Measurements from ENCODE around the gene ZNF57. TPM values are rescaled to one million over a fixed set of nuclear protein-coding genes. Genes with fewer than 3 reads are reported as not detected.

The ZNF57 gene
- total RNA-seq (2022), result 4.8 and 5.5 TPM in 2 replicates
- percentile 55 among the genes with signal in this experiment for Bru-seq, nascent RNA
- percentile 52 among the genes with signal in this experiment for BruChase-seq, experiment 1, labeled RNA remaining after a 6-hour chase
- percentile 46 among the genes with signal in this experiment for BruChase-seq, experiment 2, labeled RNA remaining after a 2-hour chase
- long read RNA-seq, transcript ZNF57-201 (4 exons, 2,003 nt), result major isoform, 10 of 11 reads
- long read RNA-seq, partial matches to known transcripts, result 0 of 11 reads
- long read RNA-seq, other reads (novel, unspliced or antisense), result 1 of 11 reads

DNA sequence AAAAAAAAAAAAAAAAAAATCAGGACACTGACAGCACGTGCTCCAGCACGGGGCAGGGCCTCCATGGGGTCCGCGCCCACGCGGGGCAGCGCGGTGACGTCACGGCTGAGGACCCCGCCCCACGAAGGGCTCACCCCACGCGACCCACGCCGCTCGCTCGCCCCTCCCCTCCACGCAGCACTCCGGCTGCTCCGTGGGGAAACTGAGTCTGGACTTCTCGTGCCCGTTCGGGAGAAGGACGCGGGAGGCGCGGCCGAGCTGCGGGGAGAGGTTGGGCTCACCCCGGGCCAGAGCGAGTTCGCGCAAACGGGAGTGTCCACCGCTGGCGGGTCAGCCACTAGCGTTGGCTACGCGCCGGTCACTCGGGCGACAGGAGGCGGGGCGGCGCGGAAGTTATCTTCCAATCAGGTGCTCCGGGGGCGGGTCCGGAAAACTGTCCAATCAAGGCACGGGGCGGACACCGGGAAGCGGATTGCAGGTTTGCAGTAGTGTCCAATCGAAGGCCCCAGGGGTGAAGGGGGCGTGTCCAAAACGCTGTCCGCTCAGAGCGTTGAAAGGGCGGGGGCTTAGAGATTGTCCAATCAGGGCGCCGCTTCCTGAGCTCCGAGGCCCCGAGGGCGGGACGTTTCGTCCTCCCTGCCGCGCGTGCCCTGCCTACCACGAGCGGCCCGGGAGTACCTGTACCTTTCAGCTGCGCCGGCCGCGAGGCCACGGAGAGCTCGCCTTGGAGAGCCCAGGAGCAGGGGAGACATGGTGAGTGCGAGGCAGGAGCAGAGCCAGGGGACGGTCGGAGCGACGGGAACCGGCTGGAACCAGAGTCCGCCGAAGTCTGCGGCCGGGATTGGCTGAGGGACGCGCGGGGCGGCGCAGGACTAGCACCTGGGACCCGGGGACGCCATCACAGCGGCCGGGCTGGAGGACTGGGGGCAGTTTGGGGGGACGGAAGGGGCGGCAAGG, at the start of gene ZNF57:
Gene ZNF57, plus strand, starts transcription at position 633 of the 957 bp plus-strand sequence. Its CDS starts 118 bp downstream, at position 751.
- peaks cover 8% of the 10 kb centered on the region for H3K36me3 Mint-ChIP-seq (ENCODE audit: insufficient read depth, unreplicated experiment)
- DNase-seq (ENCODE audit: unreplicated experiment), result peak; percentile 100
- ChIA-PET CTCF (interaction anchor here (1.2 to 1.6 kb wide), 2 partner anchors 14 to 50 kb away, joined by 4 to 7 read pairs; no protein-coding TSS in a partner anchor), POLR2A (interaction anchor here (0.7 to 3.6 kb wide), 25 partner anchors 8 to 1502 kb away, joined by 3 to 51 read pairs (median 5); partner anchors contain the start of genes CHAF1A, GADD45B, SGTA and THOP1)
- intact Hi-C loops (cut with micrococcal nuclease), result no loop called here
- H3K27ac Mint-ChIP-seq (ENCODE audit: low read depth, unreplicated experiment), result peak within 1 kb of the TSS; percentile 94
- no peaks in the 10 kb centered on the region for H3K27me3 Mint-ChIP-seq (ENCODE audit: insufficient read depth, unreplicated experiment)
- H3K9me3 Mint-ChIP-seq (ENCODE audit: unreplicated experiment), result no peaks in the 10 kb centered on the region
- H3K4me3 Mint-ChIP-seq (ENCODE audit: unreplicated experiment), result peak within 1 kb of the TSS; percentile 94
- BruUV-seq (replicated peaks), result no TSS peak
- peaks cover 19% of the 10 kb centered on the region for H3K4me1 Mint-ChIP-seq (ENCODE audit: insufficient read depth, unreplicated experiment)
- TF ChIP-seq, protein P1, sequence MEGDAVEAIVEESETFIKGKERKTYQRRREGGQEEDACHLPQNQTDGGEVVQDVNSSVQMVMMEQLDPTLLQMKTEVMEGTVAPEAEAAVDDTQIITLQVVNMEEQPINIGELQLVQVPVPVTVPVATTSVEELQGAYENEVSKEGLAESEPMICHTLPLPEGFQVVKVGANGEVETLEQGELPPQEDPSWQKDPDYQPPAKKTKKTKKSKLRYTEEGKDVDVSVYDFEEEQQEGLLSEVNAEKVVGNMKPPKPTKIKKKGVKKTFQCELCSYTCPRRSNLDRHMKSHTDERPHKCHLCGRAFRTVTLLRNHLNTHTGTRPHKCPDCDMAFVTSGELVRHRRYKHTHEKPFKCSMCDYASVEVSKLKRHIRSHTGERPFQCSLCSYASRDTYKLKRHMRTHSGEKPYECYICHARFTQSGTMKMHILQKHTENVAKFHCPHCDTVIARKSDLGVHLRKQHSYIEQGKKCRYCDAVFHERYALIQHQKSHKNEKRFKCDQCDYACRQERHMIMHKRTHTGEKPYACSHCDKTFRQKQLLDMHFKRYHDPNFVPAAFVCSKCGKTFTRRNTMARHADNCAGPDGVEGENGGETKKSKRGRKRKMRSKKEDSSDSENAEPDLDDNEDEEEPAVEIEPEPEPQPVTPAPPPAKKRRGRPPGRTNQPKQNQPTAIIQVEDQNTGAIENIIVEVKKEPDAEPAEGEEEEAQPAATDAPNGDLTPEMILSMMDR (IDR thresholded peaks at IDR 0.05; ENCODE audit: unreplicated experiment), result no peak

- Mint-ChIP-seq H3K4me3 (ENCODE audit: unreplicated experiment) (no peak overlapping the region), H3K9me3 (ENCODE audit: unreplicated experiment) (peaks cover 31% of the 10 kb centered on the region), H3K27me3 (ENCODE audit: insufficient read depth, unreplicated experiment) (no peaks in the 10 kb centered on the region), H3K4me1 (ENCODE audit: insufficient read depth, unreplicated experiment) (no peaks in the 10 kb centered on the region), H3K27ac (ENCODE audit: low read depth, unreplicated experiment) (no peak overlapping the region), H3K36me3 (ENCODE audit: insufficient read depth, unreplicated experiment) (peaks cover 47% of the 10 kb centered on the region)
- ChIA-PET POLR2A (no interaction called here), CTCF (no interaction called here)
- TF ChIP-seq, protein P1 (IDR thresholded peaks at IDR 0.05; ENCODE audit: unreplicated experiment), result no peak
- intact Hi-C loops (cut with micrococcal nuclease), result no loop called here
- no TSS peak for BruUV-seq (replicated peaks)
- no peak for DNase-seq (ENCODE audit: unreplicated experiment)
Measured at GRCh38 chr19:2852598-2852997, 48.1 kb upstream of the ZNF57 start.

DNA sequence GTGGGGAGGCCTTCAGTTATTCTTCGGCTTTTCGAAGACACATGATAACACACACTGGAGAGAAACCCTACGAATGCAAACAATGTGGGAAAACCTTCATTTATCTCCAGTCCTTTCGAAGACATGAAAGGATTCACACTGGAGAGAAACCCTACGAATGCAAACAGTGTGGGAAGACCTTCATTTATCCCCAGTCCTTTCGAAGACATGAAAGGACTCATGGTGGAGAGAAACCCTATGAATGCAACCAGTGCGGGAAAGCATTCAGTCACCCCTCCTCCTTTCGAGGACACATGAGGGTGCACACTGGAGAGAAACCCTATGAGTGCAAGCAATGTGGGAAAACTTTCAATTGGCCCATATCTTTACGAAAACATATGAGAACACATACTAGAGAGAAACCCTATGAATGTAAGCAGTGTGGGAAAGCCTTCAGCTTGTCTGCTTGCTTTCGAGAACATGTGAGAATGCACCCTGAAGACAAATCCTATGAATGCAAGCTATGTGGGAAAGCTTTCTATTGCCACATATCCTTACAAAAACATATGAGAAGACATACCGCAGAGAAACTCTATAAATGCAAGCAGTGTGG, 47.6 kb upstream of the ZNF57 start:
- peaks cover 31% of the 10 kb centered on the region for H3K9me3 Mint-ChIP-seq (ENCODE audit: unreplicated experiment)
- H3K4me1 Mint-ChIP-seq (ENCODE audit: insufficient read depth, unreplicated experiment), result no peaks in the 10 kb centered on the region
- peaks cover 47% of the 10 kb centered on the region for H3K36me3 Mint-ChIP-seq (ENCODE audit: insufficient read depth, unreplicated experiment)
- POLR2A ChIA-PET, result no interaction called here
- no peaks in the 10 kb centered on the region for H3K27me3 Mint-ChIP-seq (ENCODE audit: insufficient read depth, unreplicated experiment)
- no peak overlapping the region for H3K4me3 Mint-ChIP-seq (ENCODE audit: unreplicated experiment)
- TF ChIP-seq, protein P1 (IDR thresholded peaks at IDR 0.05; ENCODE audit: unreplicated experiment), result no peak
- H3K27ac Mint-ChIP-seq (ENCODE audit: low read depth, unreplicated experiment), result no peak overlapping the region
- CTCF ChIA-PET, result no interaction called here
- no TSS peak for BruUV-seq (replicated peaks)
- intact Hi-C loops (cut with micrococcal nuclease), result no loop called here
- no peak for DNase-seq (ENCODE audit: unreplicated experiment)

Data from MCF 10A (cell line).